AG09309 (cell line): ENCODE data around the gene LSM10.

Experiments used
- DNase-seq: peaks from one replicate; pipeline ENCODE4 v3.0.0-alpha.2; 2010; ENCODE audit warnings: low read depth
- H3K4me3 ChIP-seq: 2 replicates; pipeline ENCODE4 v1.5.1; 2011; ENCODE audit warnings: mild to moderate bottlenecking, low read depth, low read length, moderate library complexity; ENCODE audit not compliant: control insufficient read depth
- TF ChIP-seq, protein P1 (sequence below): IDR thresholded peaks from 2 replicates; pipeline ENCODE4 v1.5.1; 2011; ENCODE audit warnings: mild to moderate bottlenecking, low read depth, low read length, inconsistent platforms; ENCODE audit not compliant: insufficient read depth, control insufficient read depth; ENCODE audit errors: missing control alignments

LSM10 gene

DNA sequence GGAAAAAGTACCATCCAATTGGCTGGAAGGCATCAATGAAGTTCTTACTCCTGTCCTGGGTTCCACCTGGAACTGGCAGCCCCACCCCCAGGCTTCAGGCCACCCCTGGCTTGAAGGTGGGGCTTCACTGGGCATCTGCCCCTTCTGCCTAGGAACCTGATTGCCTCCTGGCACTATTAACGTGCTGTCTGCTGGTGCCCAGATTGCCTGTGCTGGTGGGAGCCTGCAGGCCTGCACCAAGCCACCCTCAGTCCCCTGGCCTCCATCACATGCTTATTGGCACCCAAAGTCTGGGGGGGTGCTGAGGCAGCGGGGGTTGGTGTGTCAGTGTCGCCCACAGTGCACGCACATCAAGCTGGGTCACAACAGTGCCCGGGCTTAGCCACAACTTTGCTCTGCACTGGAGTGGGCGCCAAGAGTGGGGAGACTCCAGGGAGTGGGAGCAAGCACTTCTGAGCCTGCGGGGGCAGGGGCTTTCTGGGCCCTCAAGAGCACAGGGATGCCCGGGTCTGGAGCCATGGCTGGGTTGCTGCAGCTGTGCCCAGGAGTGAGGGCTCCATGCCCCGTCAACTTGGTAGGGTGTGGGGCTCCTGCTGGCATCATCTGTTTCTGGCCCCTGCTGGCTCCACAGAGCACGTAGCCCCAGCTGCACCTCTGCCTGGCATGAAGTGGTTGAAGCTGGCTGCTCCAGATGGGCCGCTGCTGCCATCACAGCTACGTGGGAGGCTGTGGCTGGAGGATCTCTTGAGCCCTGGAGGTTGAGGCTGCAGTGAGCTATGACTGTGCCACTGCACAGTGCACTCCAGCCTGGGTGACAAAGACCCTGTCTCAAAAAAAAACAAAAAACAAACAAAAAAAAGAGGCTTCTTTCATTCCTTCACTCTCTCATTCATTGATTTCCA is 4.1 kb upstream of the LSM10 start:
- TF ChIP-seq, protein P1, sequence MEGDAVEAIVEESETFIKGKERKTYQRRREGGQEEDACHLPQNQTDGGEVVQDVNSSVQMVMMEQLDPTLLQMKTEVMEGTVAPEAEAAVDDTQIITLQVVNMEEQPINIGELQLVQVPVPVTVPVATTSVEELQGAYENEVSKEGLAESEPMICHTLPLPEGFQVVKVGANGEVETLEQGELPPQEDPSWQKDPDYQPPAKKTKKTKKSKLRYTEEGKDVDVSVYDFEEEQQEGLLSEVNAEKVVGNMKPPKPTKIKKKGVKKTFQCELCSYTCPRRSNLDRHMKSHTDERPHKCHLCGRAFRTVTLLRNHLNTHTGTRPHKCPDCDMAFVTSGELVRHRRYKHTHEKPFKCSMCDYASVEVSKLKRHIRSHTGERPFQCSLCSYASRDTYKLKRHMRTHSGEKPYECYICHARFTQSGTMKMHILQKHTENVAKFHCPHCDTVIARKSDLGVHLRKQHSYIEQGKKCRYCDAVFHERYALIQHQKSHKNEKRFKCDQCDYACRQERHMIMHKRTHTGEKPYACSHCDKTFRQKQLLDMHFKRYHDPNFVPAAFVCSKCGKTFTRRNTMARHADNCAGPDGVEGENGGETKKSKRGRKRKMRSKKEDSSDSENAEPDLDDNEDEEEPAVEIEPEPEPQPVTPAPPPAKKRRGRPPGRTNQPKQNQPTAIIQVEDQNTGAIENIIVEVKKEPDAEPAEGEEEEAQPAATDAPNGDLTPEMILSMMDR = no peak
- DNase-seq = no peak
- peak overlapping the region; percentile 45 for H3K4me3 ChIP-seq

DNA sequence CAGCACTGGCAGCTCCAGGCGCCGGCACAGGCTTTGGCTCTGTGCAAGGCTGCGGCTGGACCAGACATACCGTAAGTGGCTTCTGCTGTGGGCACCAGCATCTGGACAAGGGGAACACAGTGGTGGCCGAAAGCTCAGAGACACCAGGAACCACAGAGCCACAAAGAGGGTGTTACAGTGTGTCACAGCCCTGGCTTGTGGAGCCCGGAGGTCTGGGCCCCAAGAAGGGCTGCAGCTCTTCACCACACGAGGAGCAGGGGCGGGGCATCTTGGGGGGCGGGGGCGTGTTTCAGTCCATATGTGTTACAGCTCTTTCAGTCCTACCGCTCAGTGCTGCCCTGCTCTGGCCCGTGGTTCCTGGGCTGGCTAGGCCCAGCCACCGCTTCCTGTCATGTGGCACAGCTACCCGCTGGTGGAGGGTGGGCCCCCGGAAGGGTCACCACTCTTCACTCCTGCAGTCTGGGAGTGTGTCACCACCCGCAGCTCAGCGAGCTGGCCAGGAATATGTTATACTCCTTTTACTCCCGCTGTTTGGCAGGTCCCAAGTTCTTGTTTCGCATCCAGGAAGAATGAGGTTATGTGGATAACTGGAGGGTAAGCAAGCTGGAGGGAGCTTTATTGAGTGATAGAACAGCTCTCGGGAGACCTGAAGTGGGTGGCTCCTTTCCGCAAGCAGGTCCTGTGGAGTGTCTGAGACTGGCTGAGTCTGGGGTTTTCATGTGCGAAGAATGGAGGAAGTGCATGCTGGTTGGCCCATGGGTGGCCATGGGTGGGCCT is 3.3 kb upstream of the LSM10 start:
- TF ChIP-seq, protein P1 = no peak
- peak; percentile 82 for DNase-seq
- H3K4me3 ChIP-seq = peak overlapping the region; percentile 45

DNA sequence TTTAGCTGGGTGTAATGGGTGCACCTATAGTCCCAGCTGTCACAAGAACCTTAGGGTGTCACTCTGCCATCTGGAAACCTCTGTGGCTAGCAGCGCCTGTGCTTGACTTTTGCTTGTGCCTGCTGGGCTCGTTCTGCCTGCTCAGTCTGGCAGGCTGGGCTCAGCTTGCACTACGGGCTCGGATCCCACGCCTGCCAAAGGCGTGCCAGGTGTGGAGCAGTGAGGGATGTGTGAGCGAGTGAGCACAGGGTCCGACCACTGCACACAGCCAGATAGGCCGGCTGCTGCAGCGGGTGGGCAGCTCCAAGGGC is 2.8 kb upstream of the LSM10 start:
- TF ChIP-seq, protein P1 = no peak
- peak overlapping the region; percentile 45 for H3K4me3 ChIP-seq
- DNase-seq = no peak

DNA sequence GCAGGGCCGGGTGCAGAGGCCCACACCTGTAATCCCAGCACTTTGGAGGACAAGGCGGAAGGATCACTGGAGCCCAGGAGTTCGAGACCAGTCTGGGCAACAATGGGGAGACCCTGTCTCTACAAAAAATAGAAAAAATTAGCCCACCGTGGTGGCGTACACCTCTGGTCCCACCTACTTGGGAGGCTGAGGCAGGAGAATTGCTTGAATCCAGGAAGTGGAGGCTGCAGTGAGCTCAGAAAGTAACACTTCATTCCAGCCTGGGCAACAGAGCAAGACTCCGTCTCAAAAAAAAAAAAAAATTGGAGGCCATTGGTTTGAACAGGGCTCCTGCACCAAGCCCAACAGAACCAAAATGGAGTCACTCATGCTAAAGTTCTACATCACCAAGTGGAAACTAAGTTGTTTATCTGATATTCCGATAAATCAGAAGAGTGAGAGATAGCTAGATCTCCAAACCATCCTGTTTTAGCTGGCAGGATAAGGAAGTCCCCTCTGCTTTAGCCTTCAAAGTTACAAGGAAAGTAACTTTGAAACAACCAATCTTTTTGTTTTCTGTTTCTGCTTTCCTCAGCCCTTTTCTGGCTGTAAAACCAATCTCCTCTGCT is 766 bp upstream of the LSM10 start:
- no peak overlapping the region for H3K4me3 ChIP-seq
- TF ChIP-seq, protein P1 = no peak
- DNase-seq = no peak

DNA sequence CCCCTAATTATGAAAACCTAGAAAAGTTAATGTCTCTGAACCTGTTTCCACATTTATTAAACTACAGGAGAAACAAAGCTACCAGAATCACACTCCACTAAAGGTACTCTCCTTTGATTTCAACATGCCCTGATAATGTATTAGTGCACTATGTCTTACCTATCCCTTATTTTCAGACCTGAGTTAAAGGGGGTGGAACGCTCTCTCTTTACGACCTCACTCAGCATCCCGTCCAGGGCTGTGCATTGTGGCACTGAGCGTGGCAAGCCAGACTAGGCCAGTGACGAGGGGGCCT is 678 bp downstream of the LSM10 start:
- no peak for DNase-seq
- H3K4me3 ChIP-seq = peak overlapping the region; percentile 77
- TF ChIP-seq, protein P1 = no peak

DNA sequence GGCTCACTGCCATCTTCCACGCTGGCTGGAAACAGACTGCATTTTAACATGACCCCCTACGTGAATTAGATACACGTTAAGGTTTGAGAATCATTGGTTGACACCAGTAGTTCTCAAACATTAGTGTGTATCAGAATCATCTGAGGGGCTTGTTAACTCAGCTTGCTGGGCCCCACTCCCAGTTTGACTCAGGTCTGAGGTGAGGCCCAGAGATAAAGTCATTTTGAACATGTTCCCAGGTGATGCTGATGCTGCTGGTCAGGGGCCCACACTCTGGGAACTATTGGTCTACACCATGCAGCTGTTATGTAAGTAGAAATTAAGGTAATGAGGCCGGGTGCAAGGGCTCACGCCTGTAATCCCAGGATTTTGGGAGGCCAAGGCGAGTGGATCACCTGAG is 1.3 kb downstream of the LSM10 start:
- no peak overlapping the region; the same call in 1 of the 2 replicates for H3K4me3 ChIP-seq
- no peak for DNase-seq
- TF ChIP-seq, protein P1 = no peak
